GM23338 (cell line): ENCODE results near the gene OTOGL.

ENCODE experiments used
- CREB1 ChIP-seq: fragments of 250-450 bp; sonication (Bioruptor Pico); IDR thresholded peaks from 2 replicates; pipeline ENCODE4 v1.5.0; 2020; ENCODE audit warnings: low read depth, mild to moderate bottlenecking, moderate library complexity
- CTCF ChIP-seq, 2 experiments: fragments of 200-600 bp in 1 of 2; sonication (generic) in 1 of 2; conservative IDR thresholded peaks; 2 replicates each; pipeline versions ENCODE4 v1.5.1 to v1.6.1; 2016 to 2017; ENCODE audit warnings: antibody characterized with exemption in 2 of 2, low read depth in 2 of 2, mild to moderate bottlenecking in 2 of 2, moderate library complexity in 1 of 2
- ETS1 ChIP-seq: IDR thresholded peaks from 2 replicates; pipeline ENCODE4 v1.6.1; 2016; ENCODE audit warnings: antibody characterized with exemption
- EZH2 ChIP-seq: fragments of 200-600 bp; sonication (generic); IDR thresholded peaks from one replicate; pipeline ENCODE4 v1.8.0; 2017; ENCODE audit warnings: antibody characterized with exemption, mild to moderate bottlenecking, low read depth; ENCODE audit not compliant: unreplicated experiment
- EZH2phosphoT487 ChIP-seq: fragments of 200-600 bp; sonication (generic); IDR thresholded peaks from one replicate; pipeline ENCODE4 v1.8.1; 2018; ENCODE audit warnings: antibody characterized with exemption; ENCODE audit not compliant: unreplicated experiment
- JUNB ChIP-seq: IDR thresholded peaks from one replicate; pipeline ENCODE4 v1.6.1; 2016; ENCODE audit warnings: antibody characterized with exemption; ENCODE audit not compliant: unreplicated experiment
- POLR2AphosphoS5 ChIP-seq: IDR thresholded peaks from 2 replicates; pipeline ENCODE4 v1.6.1; 2016; ENCODE audit warnings: antibody characterized with exemption, low read depth
- REST ChIP-seq: IDR thresholded peaks from one replicate; pipeline ENCODE4 v1.6.1; 2018; ENCODE audit warnings: antibody characterized with exemption; ENCODE audit not compliant: unreplicated experiment
- STAT1 ChIP-seq: IDR thresholded peaks from one replicate; pipeline ENCODE4 v1.6.1; 2016; ENCODE audit warnings: antibody characterized with exemption; ENCODE audit not compliant: unreplicated experiment
- ZNF114 ChIP-seq: fragments of 250-450 bp; sonication (Bioruptor Pico); IDR thresholded peaks from 2 replicates; pipeline ENCODE4 v1.5.0; 2020; ENCODE audit warnings: mild to moderate bottlenecking, moderate library complexity
- ZNF331 ChIP-seq: fragments of 250-450 bp; sonication (Bioruptor Pico); IDR thresholded peaks from 2 replicates; pipeline ENCODE4 v1.5.0; 2020; ENCODE audit warnings: low read depth, mild to moderate bottlenecking, moderate library complexity
- TF ChIP-seq, protein P1 (sequence below): fragments of 250-450 bp; sonication (Bioruptor Pico); IDR thresholded peaks from 2 replicates; pipeline ENCODE4 v1.5.0; 2020; ENCODE audit warnings: mild to moderate bottlenecking, moderate library complexity

GRCh38 chr12:80261403-80261802 lies 162.1 kb downstream of the OTOGL start:
- TF ChIP-seq CTCF (conservative IDR thresholded peaks at IDR 0.05; ENCODE audit: low read depth in 2 of 2) (no peak), POLR2AphosphoS5 (no peak), EZH2 (no peak), REST (no peak), ETS1 (no peak), CREB1 (CRISPR knock-in tag) (no peak), EZH2phosphoT487 (no peak), JUNB (no peak), ZNF114 (CRISPR knock-in tag) (no peak), STAT1 (no peak), ZNF331 (no peak)
- TF ChIP-seq, protein P1, sequence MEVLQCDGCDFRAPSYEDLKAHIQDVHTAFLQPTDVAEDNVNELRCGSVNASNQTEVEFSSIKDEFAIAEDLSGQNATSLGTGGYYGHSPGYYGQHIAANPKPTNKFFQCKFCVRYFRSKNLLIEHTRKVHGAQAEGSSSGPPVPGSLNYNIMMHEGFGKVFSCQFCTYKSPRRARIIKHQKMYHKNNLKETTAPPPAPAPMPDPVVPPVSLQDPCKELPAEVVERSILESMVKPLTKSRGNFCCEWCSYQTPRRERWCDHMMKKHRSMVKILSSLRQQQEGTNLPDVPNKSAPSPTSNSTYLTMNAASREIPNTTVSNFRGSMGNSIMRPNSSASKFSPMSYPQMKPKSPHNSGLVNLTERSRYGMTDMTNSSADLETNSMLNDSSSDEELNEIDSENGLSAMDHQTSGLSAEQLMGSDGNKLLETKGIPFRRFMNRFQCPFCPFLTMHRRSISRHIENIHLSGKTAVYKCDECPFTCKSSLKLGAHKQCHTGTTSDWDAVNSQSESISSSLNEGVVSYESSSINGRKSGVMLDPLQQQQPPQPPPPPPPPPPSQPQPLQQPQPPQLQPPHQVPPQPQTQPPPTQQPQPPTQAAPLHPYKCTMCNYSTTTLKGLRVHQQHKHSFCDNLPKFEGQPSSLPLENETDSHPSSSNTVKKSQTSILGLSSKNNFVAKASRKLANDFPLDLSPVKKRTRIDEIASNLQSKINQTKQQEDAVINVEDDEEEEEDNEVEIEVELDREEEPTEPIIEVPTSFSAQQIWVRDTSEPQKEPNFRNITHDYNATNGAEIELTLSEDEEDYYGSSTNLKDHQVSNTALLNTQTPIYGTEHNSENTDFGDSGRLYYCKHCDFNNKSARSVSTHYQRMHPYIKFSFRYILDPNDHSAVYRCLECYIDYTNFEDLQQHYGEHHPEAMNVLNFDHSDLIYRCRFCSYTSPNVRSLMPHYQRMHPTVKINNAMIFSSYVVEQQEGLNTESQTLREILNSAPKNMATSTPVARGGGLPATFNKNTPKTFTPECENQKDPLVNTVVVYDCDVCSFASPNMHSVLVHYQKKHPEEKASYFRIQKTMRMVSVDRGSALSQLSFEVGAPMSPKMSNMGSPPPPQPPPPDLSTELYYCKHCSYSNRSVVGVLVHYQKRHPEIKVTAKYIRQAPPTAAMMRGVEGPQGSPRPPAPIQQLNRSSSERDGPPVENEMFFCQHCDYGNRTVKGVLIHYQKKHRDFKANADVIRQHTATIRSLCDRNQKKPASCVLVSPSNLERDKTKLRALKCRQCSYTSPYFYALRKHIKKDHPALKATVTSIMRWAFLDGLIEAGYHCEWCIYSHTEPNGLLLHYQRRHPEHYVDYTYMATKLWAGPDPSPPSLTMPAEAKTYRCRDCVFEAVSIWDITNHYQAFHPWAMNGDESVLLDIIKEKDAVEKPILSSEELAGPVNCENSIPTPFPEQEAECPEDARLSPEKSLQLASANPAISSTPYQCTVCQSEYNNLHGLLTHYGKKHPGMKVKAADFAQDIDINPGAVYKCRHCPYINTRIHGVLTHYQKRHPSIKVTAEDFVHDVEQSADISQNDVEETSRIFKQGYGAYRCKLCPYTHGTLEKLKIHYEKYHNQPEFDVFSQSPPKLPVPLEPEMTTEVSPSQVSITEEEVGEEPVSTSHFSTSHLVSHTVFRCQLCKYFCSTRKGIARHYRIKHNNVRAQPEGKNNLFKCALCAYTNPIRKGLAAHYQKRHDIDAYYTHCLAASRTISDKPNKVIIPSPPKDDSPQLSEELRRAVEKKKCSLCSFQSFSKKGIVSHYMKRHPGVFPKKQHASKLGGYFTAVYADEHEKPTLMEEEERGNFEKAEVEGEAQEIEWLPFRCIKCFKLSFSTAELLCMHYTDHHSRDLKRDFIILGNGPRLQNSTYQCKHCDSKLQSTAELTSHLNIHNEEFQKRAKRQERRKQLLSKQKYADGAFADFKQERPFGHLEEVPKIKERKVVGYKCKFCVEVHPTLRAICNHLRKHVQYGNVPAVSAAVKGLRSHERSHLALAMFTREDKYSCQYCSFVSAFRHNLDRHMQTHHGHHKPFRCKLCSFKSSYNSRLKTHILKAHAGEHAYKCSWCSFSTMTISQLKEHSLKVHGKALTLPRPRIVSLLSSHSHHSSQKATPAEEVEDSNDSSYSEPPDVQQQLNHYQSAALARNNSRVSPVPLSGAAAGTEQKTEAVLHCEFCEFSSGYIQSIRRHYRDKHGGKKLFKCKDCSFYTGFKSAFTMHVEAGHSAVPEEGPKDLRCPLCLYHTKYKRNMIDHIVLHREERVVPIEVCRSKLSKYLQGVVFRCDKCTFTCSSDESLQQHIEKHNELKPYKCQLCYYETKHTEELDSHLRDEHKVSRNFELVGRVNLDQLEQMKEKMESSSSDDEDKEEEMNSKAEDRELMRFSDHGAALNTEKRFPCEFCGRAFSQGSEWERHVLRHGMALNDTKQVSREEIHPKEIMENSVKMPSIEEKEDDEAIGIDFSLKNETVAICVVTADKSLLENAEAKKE (CRISPR knock-in tag), result no peak
